Activated CD4-positive, alpha-beta T cell treated with anti-CD3 and anti-CD28 coated beads for 24 hours (primary cell): ENCODE data around the gene GAK.

ENCODE experiments used
- DNase-seq, 2 donors: peaks; one replicate each; pipeline ENCODE4 v3.0.0-alpha.2; 2020; ENCODE audit warnings: low read depth in 2 of 2

GAK gene

GRCh38 chr4:964346-965025, 32.4 kb upstream of the GAK start:
- DNase-seq, result no peak

DNA sequence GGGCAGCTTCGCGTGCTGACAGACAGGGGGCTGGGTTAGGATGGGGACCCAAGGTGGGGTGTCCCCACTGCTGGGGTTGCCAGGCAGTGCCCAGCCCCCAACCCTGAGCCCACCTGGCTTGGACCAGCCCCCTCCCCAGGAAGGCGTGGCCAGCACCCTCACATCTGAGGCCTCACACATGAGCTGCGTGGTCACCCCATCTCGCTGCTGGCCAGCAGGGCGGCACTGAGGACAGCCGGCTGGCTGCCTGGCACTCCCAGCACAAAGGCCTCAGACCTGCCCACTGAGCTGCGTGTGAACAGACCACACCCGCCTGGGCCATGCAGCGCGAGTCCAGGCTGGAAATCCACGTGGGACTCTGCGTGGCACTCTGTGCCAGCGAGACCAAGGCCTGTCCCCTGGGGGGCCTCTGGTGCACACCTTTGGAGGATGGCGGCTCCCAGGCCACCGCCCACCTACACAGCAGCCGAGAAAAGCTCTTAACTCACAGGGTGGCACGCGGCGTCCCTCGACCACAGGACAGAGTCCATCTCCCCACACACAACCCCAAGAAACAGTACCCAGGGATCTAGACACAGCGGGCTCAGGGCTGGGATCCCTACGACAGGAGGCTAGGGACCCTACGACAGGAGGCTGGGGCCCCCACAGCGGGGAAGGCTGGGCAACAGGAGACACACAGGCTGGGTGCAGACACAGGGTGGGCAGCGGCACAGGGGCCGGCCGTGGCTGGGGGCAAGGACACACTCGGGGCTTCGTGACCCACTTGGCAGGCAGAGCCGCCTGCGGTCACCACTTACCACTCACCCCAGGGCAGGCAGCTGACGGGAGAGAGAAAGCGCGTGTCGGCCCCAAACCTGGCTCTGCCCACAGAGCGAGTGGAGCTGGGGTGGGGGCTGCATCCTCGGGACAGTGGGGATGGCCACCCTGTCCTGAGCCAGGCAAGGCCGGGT, 31.4 kb upstream of the GAK start:
- DNase-seq, result no peak

GRCh38 chr4:962231-963208, 30.4 kb upstream of the GAK start:
- no peak for DNase-seq

GRCh38 chr4:961351-962230, 29.5 kb upstream of the GAK start:
- DNase-seq, result no peak

GRCh38 chr4:960636-961350, 28.7 kb upstream of the GAK start:
- no peak for DNase-seq

DNA sequence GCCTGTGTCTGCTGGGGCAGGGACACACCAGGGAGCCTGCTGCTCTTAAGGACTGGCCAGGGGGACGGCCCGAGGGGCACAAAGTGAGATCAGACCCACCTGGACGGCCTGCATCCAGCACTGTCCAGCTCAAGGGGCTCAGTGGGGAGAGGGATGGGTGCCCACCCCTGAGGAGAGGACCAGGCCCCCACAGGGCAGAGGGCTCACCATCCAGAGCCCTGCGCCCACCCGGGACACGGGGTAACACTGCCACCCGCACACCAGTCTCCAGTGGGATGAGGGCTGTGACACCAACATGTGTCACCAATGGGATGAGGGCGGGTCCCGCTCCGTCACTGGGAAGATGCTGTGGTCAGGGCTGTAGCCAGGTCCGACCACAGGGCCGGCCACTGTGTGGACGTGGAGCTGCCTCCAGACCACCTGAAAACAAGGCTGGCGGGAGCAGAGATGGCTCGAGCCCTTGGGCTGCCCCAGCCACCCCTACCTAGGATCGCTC, 28.1 kb upstream of the GAK start:
- no peak for DNase-seq

GRCh38 chr4:959338-960139, 27.4 kb upstream of the GAK start:
- no peak for DNase-seq

- no peak for DNase-seq
Measured at GRCh38 chr4:958696-959337, 26.7 kb upstream of the GAK start.

DNA sequence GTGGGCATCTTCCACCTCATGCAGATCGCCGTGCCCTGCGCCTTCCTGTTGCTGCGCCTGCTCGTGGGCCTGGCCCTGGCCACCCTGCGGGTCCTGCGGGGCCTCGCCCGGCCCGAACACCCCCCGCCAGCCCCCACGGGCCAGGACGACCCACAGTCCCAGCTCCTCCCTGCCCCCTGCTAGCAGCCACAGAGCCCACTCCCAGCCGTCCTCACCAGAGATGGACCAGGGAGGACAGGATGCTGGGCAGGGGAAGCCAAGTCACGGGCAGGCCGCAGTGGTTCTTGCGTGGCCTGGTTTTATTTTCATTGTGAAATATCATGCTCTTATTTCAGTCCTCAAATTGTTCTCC, 26.2 kb upstream of the GAK start:
- DNase-seq, result no peak

DNA sequence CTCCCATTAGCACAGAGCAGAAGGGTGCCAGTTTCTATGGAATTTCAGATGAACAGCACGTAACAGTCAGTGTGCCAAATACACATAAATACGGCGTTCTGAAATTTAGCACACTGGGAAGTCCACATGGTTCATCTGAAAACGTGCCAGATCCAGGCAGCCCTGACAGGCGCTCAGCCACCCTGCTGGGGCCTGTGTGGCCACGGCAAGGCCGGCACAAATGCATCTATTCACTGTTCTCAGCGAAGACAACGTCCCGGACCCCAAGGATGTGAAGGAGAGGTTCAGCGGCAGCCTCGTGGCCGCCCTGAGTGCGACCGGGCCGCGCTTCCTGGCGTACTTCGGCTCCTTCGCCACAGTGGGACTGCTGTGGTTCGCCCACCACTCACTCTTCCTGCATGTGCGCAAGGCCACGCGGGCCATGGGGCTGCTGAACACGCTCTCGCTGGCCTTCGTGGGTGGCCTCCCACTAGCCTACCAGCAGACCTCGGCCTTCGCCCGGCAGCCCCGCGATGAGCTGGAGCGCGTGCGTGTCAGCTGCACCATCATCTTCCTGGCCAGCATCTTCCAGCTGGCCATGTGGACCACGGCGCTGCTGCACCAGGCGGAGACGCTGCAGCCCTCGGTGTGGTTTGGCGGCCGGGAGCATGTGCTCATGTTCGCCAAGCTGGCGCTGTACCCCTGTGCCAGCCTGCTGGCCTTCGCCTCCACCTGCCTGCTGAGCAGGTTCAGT, 25.6 kb upstream of the GAK start:
- no peak for DNase-seq

DNA sequence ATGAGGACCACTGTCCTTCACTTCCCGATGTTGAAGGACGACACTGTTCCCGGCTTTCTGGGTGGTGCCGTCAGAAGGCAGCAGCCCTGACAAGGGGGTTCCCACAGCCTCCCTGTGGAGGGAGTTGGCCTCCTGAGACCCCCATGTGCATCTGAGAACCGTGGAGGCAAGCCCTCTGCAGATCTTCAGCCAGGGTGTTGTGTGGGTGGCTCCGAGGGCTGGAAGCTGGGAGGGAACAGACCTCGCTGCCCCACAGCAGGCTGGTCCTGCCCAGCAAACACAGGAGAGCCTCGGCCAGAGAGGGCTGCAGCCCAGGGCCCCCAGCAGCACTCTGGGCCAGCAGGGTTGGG, 25.1 kb upstream of the GAK start:
- no peak for DNase-seq

GRCh38 chr4:956531-957230, 24.6 kb upstream of the GAK start:
- DNase-seq, result no peak

DNA sequence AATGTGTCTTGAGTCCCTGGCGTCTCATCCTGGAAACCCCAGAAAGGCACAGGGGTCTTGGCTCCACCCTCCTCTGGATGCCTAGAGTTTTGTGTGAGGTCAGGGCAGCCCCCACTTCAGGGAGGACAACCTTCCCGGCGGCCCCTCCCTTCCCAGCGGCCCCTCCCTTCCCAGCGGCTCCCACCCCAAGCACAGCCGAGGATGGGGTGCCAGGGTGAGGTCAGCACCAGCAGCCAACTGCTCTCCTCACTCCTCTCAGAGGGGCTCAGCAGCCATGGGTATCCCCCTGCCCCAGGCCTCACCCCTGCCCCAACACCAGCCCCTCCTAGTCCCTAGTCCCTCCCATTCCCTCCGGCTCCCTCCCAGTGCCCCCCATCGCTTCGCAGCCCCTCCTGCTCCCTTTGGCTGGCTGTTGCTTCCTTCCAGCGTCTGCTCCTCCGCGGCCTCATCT, 23.8 kb upstream of the GAK start:
- no peak for DNase-seq

DNA sequence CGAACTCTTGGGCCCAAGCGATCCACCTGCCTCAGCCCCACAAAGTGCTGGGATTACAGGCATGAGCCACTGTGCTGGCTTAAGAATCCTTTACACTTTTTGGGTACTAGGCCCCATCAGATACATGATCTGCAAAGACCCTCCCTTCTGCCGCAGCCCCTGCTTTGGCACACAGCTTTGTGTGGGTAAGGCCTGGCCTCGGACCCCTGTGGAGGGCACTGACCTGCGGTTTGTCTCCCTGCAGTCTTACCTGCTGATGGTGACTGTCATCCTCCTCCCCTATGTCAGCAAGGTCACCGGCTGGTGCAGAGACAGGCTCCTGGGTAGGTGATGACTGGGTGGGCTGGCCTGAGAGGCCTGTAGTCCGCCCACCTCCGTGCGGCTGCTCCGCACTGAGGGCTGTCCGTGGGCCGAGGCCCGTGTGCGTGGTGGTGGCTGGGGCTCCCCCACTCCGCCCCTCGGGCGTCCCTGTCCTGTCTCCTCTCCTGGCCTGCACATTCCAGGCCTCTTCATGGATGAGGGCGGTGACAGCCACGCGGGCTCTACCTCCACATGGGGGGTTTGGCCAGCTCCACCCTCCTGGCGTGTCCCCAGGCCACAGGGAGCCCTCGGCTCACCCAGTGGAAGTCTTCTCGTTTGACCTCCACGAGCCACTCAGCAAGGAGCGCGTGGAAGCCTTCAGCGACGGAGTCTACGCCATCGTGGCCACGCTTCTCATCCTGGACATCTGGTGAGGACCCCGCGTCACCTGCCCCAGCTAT, 23.2 kb upstream of the GAK start:
- no peak for DNase-seq

DNA sequence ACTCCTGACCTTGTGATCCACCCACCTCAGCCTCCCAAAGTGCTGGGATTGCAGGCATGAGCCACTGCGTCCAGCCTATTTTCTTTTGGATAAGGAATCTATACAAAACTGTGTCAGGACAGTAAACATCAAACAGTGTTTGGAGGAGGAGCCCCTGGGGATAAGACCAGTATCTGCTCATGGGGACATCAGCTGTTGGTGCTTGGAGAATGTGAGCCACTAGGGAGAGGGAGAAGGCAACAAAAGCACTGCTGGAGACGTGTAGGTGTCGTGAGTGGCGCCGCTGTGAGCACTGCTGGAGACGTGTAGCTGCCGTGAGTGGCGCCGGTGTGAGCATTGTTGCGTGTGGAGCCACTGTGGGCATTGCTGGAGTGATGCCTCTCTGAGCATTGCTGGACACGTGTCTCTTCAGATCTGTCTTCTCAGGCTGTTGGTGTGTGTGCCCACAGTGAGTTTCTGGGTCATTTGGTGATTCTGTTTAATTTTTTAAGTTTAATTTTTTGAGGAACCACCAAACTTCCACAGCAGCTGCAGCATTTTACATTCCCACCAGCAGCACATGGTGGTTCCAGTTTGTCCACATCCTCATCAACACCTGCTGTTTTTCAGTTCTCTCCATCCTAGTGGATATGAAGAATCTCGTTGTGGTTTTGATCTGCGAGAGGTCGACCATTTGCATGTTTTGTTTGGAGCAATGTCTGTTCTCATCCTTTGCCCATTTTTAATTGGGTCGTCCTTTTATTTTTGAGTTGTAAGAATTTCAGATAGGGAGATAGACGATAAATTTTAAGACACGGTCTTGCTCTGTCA, 22.3 kb upstream of the GAK start:
- DNase-seq, result no peak

DNA sequence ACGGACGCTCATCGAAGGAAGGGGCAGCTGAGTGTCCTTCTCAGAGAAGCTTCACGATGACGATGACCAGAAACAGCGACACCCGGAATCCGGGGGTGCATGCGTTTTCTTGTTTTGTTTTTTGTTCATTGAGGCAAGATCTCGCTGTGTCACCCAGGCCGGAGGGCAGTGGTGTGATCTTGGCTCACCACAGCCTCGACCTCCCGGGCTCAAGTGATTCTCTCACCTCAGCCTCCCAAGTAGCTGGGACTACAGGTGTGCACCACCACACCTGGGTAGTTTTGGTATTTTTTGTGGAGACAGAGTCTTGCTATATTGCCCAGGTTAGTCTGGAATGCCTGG, 21.4 kb upstream of the GAK start:
- no peak for DNase-seq
